Measurements from ENCODE around the gene LRIG1.

Gene LRIG1

DNA sequence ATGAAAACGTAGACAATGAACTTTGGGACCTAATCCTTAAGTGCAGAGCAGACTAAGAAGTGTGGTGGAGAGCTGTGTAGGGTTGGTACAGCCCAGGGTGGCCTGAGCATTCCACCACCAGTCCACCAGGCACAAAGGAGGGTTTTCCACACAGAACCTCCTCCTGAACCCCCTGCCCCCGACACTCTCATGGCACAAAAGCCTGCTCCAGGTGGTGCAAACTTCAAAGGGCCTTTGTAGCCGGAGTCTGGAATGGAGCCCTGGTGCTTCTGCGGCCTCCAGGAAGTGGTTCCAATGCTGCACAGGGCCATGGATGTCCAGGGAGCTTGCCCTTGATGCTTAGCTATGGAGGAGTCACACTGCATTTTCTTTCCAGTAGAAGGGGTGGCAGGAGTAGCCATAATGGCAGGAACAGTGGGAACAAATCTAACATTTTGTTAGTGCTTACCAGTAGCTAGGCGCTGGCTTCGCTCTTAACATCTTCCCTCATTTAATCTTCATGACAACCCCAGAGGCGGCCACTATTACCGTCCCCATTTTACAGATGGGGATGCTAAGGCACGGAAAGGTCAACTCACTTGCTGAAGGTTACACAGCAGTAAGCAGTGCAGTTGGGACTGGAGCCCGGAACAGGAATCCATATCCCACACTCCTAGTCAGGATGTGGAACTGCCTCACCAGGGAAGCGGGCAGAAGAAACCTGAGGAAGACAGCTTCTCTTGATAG, 68.6 kb downstream of the LRIG1 start:
- Histone ChIP-seq H3K36me3 (ENCODE audit: insufficient read depth) (no peaks in the 10 kb centered on the region), H2AFZ (ENCODE audit: low read depth) (no peak overlapping the region), H4K20me1 (ENCODE audit: insufficient read depth) (peaks cover 3% of the 10 kb centered on the region; the same call in 1 of the 2 replicates), H3K4me2 (no peak overlapping the region), H3K27ac (no peak overlapping the region), H3K4me3 (IDR thresholded peaks at IDR 0.05; ENCODE audit: insufficient read depth, low read depth, low read length) (no peak overlapping the region), H3K27me3 (ENCODE audit: insufficient read depth, low read depth) (no peaks in the 10 kb centered on the region), H3K9ac (no peak overlapping the region), H3K79me2 (ENCODE audit: insufficient read depth, low read depth) (peaks cover 97% of the 10 kb centered on the region), H3K4me1 (ENCODE audit: low read depth, poor library complexity, severe bottlenecking) (no peaks in the 10 kb centered on the region)
- TF ChIP-seq, protein P1, sequence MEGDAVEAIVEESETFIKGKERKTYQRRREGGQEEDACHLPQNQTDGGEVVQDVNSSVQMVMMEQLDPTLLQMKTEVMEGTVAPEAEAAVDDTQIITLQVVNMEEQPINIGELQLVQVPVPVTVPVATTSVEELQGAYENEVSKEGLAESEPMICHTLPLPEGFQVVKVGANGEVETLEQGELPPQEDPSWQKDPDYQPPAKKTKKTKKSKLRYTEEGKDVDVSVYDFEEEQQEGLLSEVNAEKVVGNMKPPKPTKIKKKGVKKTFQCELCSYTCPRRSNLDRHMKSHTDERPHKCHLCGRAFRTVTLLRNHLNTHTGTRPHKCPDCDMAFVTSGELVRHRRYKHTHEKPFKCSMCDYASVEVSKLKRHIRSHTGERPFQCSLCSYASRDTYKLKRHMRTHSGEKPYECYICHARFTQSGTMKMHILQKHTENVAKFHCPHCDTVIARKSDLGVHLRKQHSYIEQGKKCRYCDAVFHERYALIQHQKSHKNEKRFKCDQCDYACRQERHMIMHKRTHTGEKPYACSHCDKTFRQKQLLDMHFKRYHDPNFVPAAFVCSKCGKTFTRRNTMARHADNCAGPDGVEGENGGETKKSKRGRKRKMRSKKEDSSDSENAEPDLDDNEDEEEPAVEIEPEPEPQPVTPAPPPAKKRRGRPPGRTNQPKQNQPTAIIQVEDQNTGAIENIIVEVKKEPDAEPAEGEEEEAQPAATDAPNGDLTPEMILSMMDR (conservative IDR thresholded peaks at IDR 0.05; ENCODE audit: low read depth, low read length): no peak

DNA sequence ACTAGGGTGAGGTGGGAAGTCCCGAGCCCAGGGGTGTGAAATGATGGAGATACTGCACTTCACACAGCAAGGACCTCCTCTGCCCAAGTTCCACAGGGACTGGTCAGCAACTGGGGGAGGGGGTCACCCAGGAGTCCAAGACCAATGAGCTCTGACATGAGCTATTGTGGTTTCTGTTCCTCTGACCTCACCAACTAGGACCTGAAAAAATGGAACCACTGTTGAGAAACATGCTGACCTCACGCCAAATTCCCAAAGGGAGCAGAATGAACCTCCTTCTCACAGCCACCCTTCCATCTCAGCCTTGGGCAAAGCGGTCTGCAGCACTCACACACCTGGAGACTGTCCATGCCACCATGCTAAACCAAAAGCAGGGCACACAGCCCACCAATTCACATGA, 69.3 kb downstream of the LRIG1 start:
- Histone ChIP-seq H4K20me1 (ENCODE audit: insufficient read depth) (peaks cover 3% of the 10 kb centered on the region; the same call in 1 of the 2 replicates), H3K36me3 (ENCODE audit: insufficient read depth) (no peaks in the 10 kb centered on the region), H3K9ac (no peak overlapping the region), H3K27me3 (ENCODE audit: insufficient read depth, low read depth) (no peaks in the 10 kb centered on the region), H3K27ac (no peak overlapping the region), H3K4me1 (ENCODE audit: low read depth, poor library complexity, severe bottlenecking) (no peaks in the 10 kb centered on the region), H3K79me2 (ENCODE audit: insufficient read depth, low read depth) (peaks cover 97% of the 10 kb centered on the region), H3K4me3 (IDR thresholded peaks at IDR 0.05; ENCODE audit: insufficient read depth, low read depth, low read length) (no peak overlapping the region), H2AFZ (ENCODE audit: low read depth) (no peak overlapping the region), H3K4me2 (no peak overlapping the region)
- TF ChIP-seq, protein P1 (conservative IDR thresholded peaks at IDR 0.05; ENCODE audit: low read depth, low read length): no peak

DNA sequence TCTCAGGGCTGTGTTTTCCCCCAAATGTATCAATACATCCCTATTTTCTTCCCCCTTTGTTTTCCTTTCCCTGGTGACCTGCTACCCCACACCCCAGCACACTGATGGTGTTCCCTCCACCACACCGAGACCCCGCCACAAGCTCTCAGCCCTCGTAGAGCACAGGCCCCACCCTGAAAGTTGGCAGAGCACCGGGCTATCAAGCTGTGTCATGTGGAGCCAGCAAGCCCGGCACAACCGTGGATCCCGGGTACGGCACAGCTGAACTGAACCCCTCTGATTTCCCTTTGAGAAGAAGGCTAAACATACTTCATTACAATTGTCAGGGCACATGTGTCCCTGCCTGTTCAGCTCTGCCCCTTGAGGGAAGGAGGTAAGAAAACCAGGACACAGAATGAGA, 69.9 kb downstream of the LRIG1 start:
- Histone ChIP-seq H3K36me3 (ENCODE audit: insufficient read depth) (no peaks in the 10 kb centered on the region), H3K4me3 (IDR thresholded peaks at IDR 0.05; ENCODE audit: insufficient read depth, low read depth, low read length) (no peak overlapping the region), H2AFZ (ENCODE audit: low read depth) (no peak overlapping the region), H3K27ac (no peak overlapping the region), H3K4me1 (ENCODE audit: low read depth, poor library complexity, severe bottlenecking) (no peaks in the 10 kb centered on the region), H3K9ac (no peak overlapping the region), H3K4me2 (no peak overlapping the region), H4K20me1 (ENCODE audit: insufficient read depth) (peaks cover 3% of the 10 kb centered on the region; the same call in 1 of the 2 replicates), H3K79me2 (ENCODE audit: insufficient read depth, low read depth) (peaks cover 97% of the 10 kb centered on the region), H3K27me3 (ENCODE audit: insufficient read depth, low read depth) (no peaks in the 10 kb centered on the region)
- TF ChIP-seq, protein P1 (conservative IDR thresholded peaks at IDR 0.05; ENCODE audit: low read depth, low read length): no peak

GRCh38 chr3:66428733-66429132, 72.1 kb downstream of the LRIG1 start:
- Histone ChIP-seq H3K4me1 (ENCODE audit: low read depth, poor library complexity, severe bottlenecking) (no peaks in the 10 kb centered on the region), H3K4me2 (no peak overlapping the region), H3K9ac (no peak overlapping the region), H3K4me3 (IDR thresholded peaks at IDR 0.05; ENCODE audit: insufficient read depth, low read depth, low read length) (no peak overlapping the region), H3K36me3 (ENCODE audit: insufficient read depth) (no peaks in the 10 kb centered on the region), H3K27ac (no peak overlapping the region), H3K79me2 (ENCODE audit: insufficient read depth, low read depth) (peaks cover 100% of the 10 kb centered on the region), H3K27me3 (ENCODE audit: insufficient read depth, low read depth) (no peaks in the 10 kb centered on the region), H4K20me1 (ENCODE audit: insufficient read depth) (no peaks in the 10 kb centered on the region), H2AFZ (ENCODE audit: low read depth) (no peak overlapping the region)
- TF ChIP-seq, protein P1 (conservative IDR thresholded peaks at IDR 0.05; ENCODE audit: low read depth, low read length): no peak

Data from KMS-11 (cell line).